ENCODE results near the gene GABRP.

The GABRP gene

GRCh38 chr5:170846846-170847245, 63.3 kb downstream of the GABRP start:
- DNase-seq (ENCODE audit: low read depth) = no peak
- TF ChIP-seq MYC (IDR thresholded peaks at IDR 0.05; ENCODE audit: low read depth, low read length) (no peak), POLR2A (IDR thresholded peaks at IDR 0.05; ENCODE audit: extremely low read depth, insufficient read length) (no peak)
- TF ChIP-seq, protein P1, sequence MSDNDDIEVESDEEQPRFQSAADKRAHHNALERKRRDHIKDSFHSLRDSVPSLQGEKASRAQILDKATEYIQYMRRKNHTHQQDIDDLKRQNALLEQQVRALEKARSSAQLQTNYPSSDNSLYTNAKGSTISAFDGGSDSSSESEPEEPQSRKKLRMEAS (IDR thresholded peaks at IDR 0.05; ENCODE audit: low read depth, low read length) = no peak
- TF ChIP-seq, protein P2, sequence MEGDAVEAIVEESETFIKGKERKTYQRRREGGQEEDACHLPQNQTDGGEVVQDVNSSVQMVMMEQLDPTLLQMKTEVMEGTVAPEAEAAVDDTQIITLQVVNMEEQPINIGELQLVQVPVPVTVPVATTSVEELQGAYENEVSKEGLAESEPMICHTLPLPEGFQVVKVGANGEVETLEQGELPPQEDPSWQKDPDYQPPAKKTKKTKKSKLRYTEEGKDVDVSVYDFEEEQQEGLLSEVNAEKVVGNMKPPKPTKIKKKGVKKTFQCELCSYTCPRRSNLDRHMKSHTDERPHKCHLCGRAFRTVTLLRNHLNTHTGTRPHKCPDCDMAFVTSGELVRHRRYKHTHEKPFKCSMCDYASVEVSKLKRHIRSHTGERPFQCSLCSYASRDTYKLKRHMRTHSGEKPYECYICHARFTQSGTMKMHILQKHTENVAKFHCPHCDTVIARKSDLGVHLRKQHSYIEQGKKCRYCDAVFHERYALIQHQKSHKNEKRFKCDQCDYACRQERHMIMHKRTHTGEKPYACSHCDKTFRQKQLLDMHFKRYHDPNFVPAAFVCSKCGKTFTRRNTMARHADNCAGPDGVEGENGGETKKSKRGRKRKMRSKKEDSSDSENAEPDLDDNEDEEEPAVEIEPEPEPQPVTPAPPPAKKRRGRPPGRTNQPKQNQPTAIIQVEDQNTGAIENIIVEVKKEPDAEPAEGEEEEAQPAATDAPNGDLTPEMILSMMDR (IDR thresholded peaks at IDR 0.05; ENCODE audit: low read depth, low read length) = no peak
- no peak overlapping the region for H3K4me3 ChIP-seq (ENCODE audit: low read depth, low read length)

DNA sequence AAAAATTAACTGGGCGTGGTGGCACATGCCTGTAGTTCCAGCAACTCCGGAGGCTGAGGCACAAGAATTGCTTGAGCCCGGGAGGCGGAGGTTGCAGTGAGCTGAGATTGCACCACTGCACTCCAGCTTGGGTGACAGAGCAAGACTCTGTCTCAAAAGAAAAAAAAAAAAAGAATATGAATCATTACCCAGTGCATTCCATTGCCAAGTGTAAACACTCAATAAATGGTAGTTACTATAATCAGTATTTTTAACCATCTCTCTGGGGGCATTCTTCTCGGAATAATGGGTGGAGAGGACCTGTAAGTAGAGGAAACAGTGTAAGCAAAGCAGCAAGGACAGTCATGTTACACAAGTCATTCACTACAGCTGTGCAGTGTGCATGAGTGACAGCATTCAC, 64.5 kb downstream of the GABRP start:
- DNase-seq (ENCODE audit: low read depth) = no peak
- TF ChIP-seq, protein P2 (IDR thresholded peaks at IDR 0.05; ENCODE audit: low read depth, low read length) = no peak
- TF ChIP-seq MYC (IDR thresholded peaks at IDR 0.05; ENCODE audit: low read depth, low read length) (no peak), POLR2A (IDR thresholded peaks at IDR 0.05; ENCODE audit: extremely low read depth, insufficient read length) (no peak)
- TF ChIP-seq, protein P1 (IDR thresholded peaks at IDR 0.05; ENCODE audit: low read depth, low read length) = no peak
- no peak overlapping the region for H3K4me3 ChIP-seq (ENCODE audit: low read depth, low read length)

DNA sequence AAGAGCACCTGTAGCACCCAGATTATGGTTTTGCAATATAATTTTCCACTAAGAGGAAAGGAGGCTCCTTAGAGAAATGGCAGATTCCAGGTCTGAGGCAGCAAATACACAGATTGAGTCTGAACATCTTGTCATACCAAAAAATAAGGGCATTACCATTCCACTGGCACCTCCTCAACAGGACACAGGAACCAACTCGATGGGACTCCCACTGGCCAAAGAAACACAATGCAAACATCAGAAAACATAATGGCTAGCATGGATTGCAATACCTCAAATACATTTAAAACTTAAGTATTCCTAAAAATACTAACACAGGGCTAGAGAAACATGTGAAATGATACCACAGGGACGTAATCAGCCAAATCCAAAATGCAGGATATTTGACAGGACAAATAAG, 65.8 kb downstream of the GABRP start:
- DNase-seq (ENCODE audit: low read depth) = no peak
- TF ChIP-seq POLR2A (IDR thresholded peaks at IDR 0.05; ENCODE audit: extremely low read depth, insufficient read length) (no peak), MYC (IDR thresholded peaks at IDR 0.05; ENCODE audit: low read depth, low read length) (no peak)
- TF ChIP-seq, protein P2 (IDR thresholded peaks at IDR 0.05; ENCODE audit: low read depth, low read length) = no peak
- TF ChIP-seq, protein P1 (IDR thresholded peaks at IDR 0.05; ENCODE audit: low read depth, low read length) = no peak
- H3K4me3 ChIP-seq (ENCODE audit: low read depth, low read length) = no peak overlapping the region

DNA sequence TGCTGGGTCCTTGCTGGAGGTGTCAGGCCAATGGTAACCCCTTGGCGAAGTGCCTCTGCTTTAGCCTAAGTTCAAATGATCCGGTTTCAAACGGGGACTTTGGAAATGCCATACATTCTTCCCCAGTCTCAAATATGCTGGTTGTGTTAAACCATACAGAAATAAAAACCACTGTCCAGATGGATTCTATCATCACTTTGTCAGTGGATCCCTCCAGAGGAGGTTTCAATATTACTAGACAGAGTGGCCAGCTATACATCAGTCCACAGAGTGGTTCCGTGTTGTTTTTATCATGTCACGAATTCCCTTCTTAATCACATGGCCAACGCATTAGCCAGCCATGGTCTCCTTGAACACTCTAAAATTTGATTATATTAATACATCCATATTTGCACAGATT, 71.0 kb downstream of the GABRP start:
- TF ChIP-seq MYC (IDR thresholded peaks at IDR 0.05; ENCODE audit: low read depth, low read length) (no peak), POLR2A (IDR thresholded peaks at IDR 0.05; ENCODE audit: extremely low read depth, insufficient read length) (no peak)
- TF ChIP-seq, protein P2 (IDR thresholded peaks at IDR 0.05; ENCODE audit: low read depth, low read length) = no peak
- TF ChIP-seq, protein P1 (IDR thresholded peaks at IDR 0.05; ENCODE audit: low read depth, low read length) = no peak
- H3K4me3 ChIP-seq (ENCODE audit: low read depth, low read length) = no peak overlapping the region
- DNase-seq (ENCODE audit: low read depth) = no peak

DNA sequence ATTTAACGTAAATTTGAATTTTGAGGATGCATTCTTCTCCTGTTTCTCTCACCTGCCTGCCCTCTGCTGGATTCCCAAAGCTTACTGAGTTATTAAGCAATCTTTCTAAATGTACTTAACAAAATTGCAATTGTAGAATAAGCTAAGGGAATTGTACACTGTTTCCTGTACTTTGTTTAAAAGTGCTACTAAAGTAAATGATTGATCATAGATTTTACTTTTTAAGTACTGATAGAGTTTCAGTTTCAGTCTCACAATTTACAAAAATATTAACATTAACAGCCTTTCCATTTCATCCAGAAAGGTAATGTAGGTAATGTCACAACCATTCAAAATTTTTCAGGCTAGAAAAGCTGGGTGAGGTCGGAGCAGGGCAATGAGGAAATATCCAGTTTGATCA, 73.5 kb downstream of the GABRP start:
- TF ChIP-seq, protein P1 (IDR thresholded peaks at IDR 0.05; ENCODE audit: low read depth, low read length) = no peak
- no peak for TF ChIP-seq POLR2A (IDR thresholded peaks at IDR 0.05; ENCODE audit: extremely low read depth, insufficient read length)
- TF ChIP-seq, protein P2 (IDR thresholded peaks at IDR 0.05; ENCODE audit: low read depth, low read length) = no peak
- no peak for TF ChIP-seq MYC (IDR thresholded peaks at IDR 0.05; ENCODE audit: low read depth, low read length)
- no peak overlapping the region for H3K4me3 ChIP-seq (ENCODE audit: low read depth, low read length)
- DNase-seq (ENCODE audit: low read depth) = no peak

- TF ChIP-seq, protein P2 (IDR thresholded peaks at IDR 0.05; ENCODE audit: low read depth, low read length) = no peak
- TF ChIP-seq POLR2A (IDR thresholded peaks at IDR 0.05; ENCODE audit: extremely low read depth, insufficient read length) (no peak), MYC (IDR thresholded peaks at IDR 0.05; ENCODE audit: low read depth, low read length) (no peak)
- TF ChIP-seq, protein P1 (IDR thresholded peaks at IDR 0.05; ENCODE audit: low read depth, low read length) = no peak
- H3K4me3 ChIP-seq (ENCODE audit: low read depth, low read length) = no peak overlapping the region
- no peak for DNase-seq (ENCODE audit: low read depth)
These were observed 76.9 kb downstream of the GABRP start for GRCh38 chr5:170860415-170860814.
